ENCODE data around the gene AGTPBP1. TPM values are rescaled to one million over a fixed set of nuclear protein-coding genes. Genes with fewer than 3 reads are reported as not detected.

AGTPBP1 gene
- total RNA-seq, 1 donor from 2014 or later: 25.1 TPM

GRCh38 chr9:85740787-85741094 is 1.0 kb downstream of the AGTPBP1 start:
- peaks cover 2% of the 10 kb centered on the region for H3K27me3 Mint-ChIP-seq (ENCODE audit: low read depth)
- no peaks in the 10 kb centered on the region for H3K36me3 Mint-ChIP-seq (ENCODE audit: low read depth)
- peak overlapping the region; percentile 89 for H3K27ac Mint-ChIP-seq (ENCODE audit: unreplicated experiment)
- peak overlapping the region; percentile 88 for H3K4me3 Mint-ChIP-seq (ENCODE audit: unreplicated experiment)
- H3K4me1 Mint-ChIP-seq (ENCODE audit: low read depth): peaks cover 19% of the 10 kb centered on the region
- H3K9me3 Mint-ChIP-seq (ENCODE audit: low read depth): no peaks in the 10 kb centered on the region
- DNase-seq (ENCODE audit: low spot score): no peak
- no peak for TF ChIP-seq CTCF (IDR thresholded peaks at IDR 0.05)

- no peaks in the 10 kb centered on the region for H3K27me3 Mint-ChIP-seq (ENCODE audit: low read depth)
- no peak for DNase-seq (ENCODE audit: low spot score)
- no peak overlapping the region for H3K4me3 Mint-ChIP-seq (ENCODE audit: unreplicated experiment)
- no peak for TF ChIP-seq CTCF (IDR thresholded peaks at IDR 0.05)
- H3K36me3 Mint-ChIP-seq (ENCODE audit: low read depth): no peaks in the 10 kb centered on the region
- H3K27ac Mint-ChIP-seq (ENCODE audit: unreplicated experiment): no peak overlapping the region
- peaks cover 18% of the 10 kb centered on the region for H3K4me1 Mint-ChIP-seq (ENCODE audit: low read depth)
- no peaks in the 10 kb centered on the region for H3K9me3 Mint-ChIP-seq (ENCODE audit: low read depth)
Observed at GRCh38 chr9:85738509-85738908, 3.2 kb downstream of the AGTPBP1 start.

- H3K27ac Mint-ChIP-seq (ENCODE audit: unreplicated experiment): no peak overlapping the region
- H3K4me1 Mint-ChIP-seq (ENCODE audit: low read depth): peaks cover 19% of the 10 kb centered on the region
- no peaks in the 10 kb centered on the region for H3K27me3 Mint-ChIP-seq (ENCODE audit: low read depth)
- no peak for TF ChIP-seq CTCF (IDR thresholded peaks at IDR 0.05)
- no peaks in the 10 kb centered on the region for H3K36me3 Mint-ChIP-seq (ENCODE audit: low read depth)
- H3K9me3 Mint-ChIP-seq (ENCODE audit: low read depth): no peaks in the 10 kb centered on the region
- H3K4me3 Mint-ChIP-seq (ENCODE audit: unreplicated experiment): no peak overlapping the region
- DNase-seq (ENCODE audit: low spot score): no peak
Observed at GRCh38 chr9:85737671-85738070, 4.1 kb downstream of the AGTPBP1 start.

- Mint-ChIP-seq H3K27me3 (ENCODE audit: low read depth) (no peaks in the 10 kb centered on the region), H3K9me3 (ENCODE audit: low read depth) (peaks cover 5% of the 10 kb centered on the region), H3K4me1 (ENCODE audit: low read depth) (peaks cover 15% of the 10 kb centered on the region), H3K36me3 (ENCODE audit: low read depth) (no peaks in the 10 kb centered on the region), H3K27ac (ENCODE audit: unreplicated experiment) (no peak overlapping the region), H3K4me3 (ENCODE audit: unreplicated experiment) (no peak overlapping the region)
- no peak for DNase-seq (ENCODE audit: low spot score)
- TF ChIP-seq CTCF (IDR thresholded peaks at IDR 0.05): no peak
Observed at GRCh38 chr9:85730916-85731630, 10.7 kb downstream of the AGTPBP1 start.

- H3K27ac Mint-ChIP-seq (ENCODE audit: unreplicated experiment): no peak overlapping the region
- H3K36me3 Mint-ChIP-seq (ENCODE audit: low read depth): no peaks in the 10 kb centered on the region
- TF ChIP-seq CTCF (IDR thresholded peaks at IDR 0.05): no peak
- H3K4me1 Mint-ChIP-seq (ENCODE audit: low read depth): peaks cover 15% of the 10 kb centered on the region
- no peaks in the 10 kb centered on the region for H3K27me3 Mint-ChIP-seq (ENCODE audit: low read depth)
- H3K9me3 Mint-ChIP-seq (ENCODE audit: low read depth): peaks cover 5% of the 10 kb centered on the region
- no peak overlapping the region for H3K4me3 Mint-ChIP-seq (ENCODE audit: unreplicated experiment)
- no peak for DNase-seq (ENCODE audit: low spot score)
Observed at GRCh38 chr9:85729882-85730281, 11.9 kb downstream of the AGTPBP1 start.

Measured in chondrocyte (in vitro differentiated cells).